HG03457 (cell line): ENCODE measurements around the gene SPRR5.

ENCODE experiments used
- ATAC-seq: cut with Tn5 transposase; IDR thresholded peaks from one replicate; pipeline ENCODE4 v1.9.1; 2021; ENCODE audit warnings: moderate number of reproducible peaks; ENCODE audit not compliant: unreplicated experiment

SPRR5 gene

GRCh38 chr1:152946651-152947256 lies at the start of gene SPRR5:
Gene SPRR5, plus strand, starts transcription at chr1:152947206. Its CDS starts 1,349 bp downstream, at chr1:152948555.
- ATAC-seq, result no peak

GRCh38 chr1:152899027-152899426 lies 48.0 kb upstream of the SPRR5 start:
- no peak for ATAC-seq

DNA sequence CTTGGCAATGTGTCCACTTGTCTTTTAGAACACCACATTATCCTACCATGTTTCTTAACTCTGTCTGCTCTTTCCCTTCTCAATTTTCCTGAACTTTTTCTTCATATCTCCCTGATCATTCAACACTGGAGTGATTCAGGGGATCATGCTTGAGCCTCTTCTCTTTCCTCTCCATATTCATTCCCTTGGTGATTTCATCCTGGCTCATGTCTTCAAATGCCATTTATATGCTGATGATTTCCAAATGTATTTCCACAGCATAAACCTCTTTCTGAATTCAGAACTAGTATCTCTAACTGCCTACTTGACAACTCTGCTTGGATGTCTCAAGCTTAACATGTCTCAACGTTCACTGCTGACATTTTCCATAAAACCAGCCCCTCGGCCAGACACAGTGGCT lies 47.1 kb upstream of the SPRR5 start:
- no peak for ATAC-seq

GRCh38 chr1:152901631-152902030 lies 45.4 kb upstream of the SPRR5 start:
- no peak for ATAC-seq

DNA sequence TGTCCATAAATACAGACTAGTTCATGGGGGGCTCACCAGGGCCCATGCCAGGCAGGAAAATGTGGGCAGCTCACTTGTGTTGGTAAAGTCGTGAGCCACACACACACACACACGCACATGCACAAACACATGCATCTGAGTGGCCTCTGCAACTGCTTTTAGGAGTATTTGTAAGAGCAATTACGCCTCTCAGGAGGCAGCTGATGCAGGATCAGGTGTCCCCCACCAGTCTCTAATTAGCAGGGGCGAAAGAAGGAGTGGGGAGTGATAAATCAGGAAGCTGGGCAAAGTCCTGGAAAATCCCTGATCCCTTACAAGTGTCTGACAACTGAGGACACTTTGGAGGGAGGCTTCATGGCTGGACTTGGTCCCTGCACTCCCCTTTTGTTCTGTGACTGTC lies 44.4 kb upstream of the SPRR5 start:
- ATAC-seq, result no peak

- ATAC-seq, result no peak
These were observed 42.1 kb upstream of the SPRR5 start for GRCh38 chr1:152904688-152905440.

DNA sequence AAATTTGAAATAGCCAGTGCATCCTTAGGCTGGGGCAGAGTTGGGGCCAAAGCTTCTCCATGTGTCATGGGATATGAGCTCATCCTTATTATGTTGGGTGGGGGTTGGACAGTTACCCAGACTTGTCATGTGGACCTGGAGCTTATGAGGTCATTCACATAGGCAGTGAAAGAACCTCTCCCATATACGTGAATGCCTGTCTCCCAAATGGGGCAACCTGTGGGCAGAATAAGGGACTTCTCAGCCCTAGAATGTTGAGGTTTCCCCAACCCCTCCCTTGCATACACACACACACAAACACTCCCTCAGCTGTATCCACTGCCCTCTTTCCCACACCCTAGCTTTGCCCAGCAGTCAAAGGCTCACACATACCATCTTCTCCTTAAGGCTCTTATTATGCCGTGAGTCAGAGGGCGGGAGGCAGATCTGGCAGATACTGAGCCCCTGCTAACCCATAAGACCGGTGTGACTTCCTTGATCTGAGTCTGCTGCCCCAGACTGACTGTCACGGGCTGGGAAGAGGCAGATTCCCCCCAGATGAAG lies 40.9 kb upstream of the SPRR5 start:
- no peak for ATAC-seq

DNA sequence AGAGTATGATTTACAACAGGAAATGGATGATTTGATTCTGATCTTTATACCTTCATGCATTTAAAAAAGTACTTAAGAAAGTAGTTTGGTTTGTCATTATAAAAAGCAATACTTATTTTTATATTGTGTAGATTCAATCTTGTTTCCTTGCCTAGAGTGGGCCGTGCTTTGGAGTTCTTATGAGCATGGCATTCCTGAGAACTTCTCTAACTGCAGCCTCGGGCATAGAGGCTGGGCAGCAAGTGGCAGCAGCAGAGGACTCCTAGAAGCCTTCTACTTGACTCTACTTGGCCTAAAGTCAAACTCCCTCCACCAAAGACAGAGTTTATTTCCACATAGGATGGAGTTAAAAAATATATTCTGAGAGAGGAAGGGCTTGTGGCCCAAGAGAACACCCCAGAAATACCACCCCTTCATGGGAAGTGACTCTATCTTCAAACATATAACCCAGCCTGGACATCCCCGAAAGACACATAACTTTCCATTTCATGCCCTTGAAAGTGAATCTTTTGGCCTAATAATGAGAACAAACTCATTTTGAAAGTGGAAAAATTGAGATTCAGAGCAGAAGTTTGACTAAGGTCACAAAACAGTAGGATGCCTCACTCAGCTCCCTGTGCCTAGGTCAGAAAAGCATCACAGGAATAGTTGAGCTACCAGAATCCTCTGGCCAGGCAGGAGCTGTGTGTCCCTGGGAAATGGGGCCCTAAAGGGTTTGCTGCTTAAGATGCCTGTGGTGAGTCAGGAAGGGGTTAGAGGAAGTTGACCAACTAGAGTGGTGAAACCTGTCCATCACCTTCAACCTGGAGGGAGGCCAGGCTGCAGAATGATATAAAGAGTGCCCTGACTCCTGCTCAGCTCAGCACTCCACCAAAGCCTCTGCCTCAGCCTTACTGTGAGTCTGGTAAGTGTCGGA lies 39.1 kb upstream of the SPRR5 start, which contains the start of gene IVL:
TSS of gene IVL (plus strand) at position 861 of the 916 bp plus-strand sequence. CDS start 1,252 bp downstream, outside the sequence.
- ATAC-seq, result no peak

DNA sequence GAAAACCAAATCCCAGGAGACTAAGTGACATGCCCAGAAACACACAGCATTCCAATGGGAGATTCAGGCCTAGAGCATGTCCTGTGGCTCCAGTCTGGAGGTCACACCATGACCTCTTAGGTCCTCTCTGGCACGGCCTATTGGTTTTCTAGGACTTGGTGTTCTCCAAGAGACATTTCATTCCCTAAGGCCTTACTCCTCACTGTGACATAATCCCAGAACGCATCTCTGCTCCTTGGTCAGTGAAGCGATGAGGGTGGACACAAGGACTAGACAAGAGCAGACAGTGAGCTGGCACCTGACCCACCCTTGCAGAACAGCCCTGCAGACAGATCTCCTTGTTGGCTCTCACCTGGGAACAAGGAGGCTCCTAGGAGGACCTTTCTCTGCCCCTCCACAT lies 37.8 kb upstream of the SPRR5 start:
- ATAC-seq, result no peak

DNA sequence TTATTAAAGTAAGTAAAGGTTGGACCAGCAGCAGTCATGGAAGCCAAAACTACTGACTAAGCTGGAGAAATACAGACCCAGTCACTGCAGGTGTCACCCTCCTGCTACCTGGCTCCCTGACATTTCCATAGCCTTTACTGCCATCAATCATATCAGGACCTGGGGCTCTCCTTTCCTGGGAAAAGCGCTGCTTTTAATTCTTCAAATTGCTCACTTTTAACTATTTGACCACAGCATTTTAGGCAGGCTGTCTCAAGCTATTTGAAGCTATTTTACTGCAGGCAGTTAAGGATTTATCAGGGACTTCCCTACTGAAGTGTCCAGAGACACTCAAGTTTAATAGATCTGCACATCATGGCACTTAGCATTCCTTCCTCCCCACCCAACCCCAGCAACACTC lies 34.5 kb upstream of the SPRR5 start:
- ATAC-seq, result no peak

GRCh38 chr1:152912900-152913299 lies 34.1 kb upstream of the SPRR5 start:
- ATAC-seq, result no peak

- ATAC-seq, result no peak
These were observed 29.2 kb upstream of the SPRR5 start for GRCh38 chr1:152917794-152918193.

- ATAC-seq, result no peak
These were observed 27.9 kb upstream of the SPRR5 start for GRCh38 chr1:152919071-152919470.

DNA sequence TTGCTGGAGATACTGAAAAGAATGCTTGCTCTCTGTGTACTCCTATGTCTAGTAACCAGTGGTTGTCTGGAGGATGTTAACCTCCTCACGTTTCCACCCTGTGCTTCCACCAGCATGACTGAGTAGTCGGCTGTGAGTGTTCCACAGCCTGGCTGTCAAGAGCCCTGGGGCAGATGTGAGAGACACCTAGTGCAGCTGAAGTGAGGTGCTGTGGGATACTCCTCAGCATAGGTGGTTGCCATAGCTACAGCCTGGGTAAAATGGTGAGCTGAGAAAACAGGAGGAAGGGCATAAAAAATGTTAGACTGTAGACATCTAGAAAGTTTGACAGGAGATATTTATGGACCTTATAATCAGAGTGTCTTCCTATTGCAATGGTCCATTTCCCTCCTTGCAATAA lies 22.8 kb upstream of the SPRR5 start:
- ATAC-seq, result no peak

- ATAC-seq, result no peak
These were observed 20.9 kb upstream of the SPRR5 start for GRCh38 chr1:152926091-152926490.

DNA sequence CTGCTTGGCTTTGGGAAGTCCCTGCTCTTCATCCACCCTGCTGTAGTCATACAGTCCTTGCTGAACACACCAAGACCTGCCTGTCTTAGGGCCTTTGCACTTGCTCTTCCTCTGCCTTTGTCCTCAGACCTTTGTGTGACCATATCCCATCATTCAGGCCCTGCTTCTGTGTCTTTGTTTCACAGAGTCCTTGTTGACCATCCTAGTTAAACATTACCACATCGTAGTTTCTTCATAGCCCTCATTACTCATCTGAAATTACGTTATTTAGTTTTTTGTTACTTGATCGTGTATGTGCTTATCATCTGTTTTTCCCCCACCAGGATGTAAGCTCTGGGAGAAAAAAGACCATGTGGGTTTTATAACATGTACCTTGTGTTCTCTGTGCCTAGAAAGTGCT lies 18.3 kb upstream of the SPRR5 start:
- ATAC-seq, result no peak

DNA sequence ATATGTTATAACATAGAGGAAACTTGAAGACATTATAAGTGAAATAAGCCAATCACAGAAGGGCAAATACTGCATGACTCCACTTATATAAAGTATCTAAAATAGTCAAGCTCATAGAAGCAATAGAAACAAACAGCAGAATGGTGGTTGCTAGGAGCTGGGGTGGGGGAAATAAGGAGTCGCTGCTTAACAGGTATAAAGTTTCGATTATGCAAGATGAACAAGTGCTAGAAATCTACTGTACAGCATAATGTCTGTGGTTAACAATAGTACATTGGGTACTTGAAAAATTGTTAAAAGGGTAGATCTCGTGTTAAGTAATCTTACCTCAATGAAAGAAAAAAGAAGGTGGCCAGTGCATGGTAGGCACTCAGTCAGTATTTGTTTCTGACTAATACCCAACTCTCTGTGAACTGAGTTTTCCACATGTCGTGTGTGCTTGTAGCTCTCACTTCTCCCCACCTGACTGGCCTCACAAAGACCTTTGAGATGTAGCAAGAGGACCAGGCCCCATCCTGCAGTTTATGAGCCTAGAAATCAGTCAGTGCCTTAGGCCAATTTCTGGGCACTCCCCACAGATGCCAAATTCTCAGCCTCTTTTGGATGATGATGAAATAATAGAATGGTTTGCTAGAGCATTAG lies 14.7 kb upstream of the SPRR5 start:
- no peak for ATAC-seq

GRCh38 chr1:152933196-152933595 lies 13.8 kb upstream of the SPRR5 start:
- ATAC-seq, result no peak

DNA sequence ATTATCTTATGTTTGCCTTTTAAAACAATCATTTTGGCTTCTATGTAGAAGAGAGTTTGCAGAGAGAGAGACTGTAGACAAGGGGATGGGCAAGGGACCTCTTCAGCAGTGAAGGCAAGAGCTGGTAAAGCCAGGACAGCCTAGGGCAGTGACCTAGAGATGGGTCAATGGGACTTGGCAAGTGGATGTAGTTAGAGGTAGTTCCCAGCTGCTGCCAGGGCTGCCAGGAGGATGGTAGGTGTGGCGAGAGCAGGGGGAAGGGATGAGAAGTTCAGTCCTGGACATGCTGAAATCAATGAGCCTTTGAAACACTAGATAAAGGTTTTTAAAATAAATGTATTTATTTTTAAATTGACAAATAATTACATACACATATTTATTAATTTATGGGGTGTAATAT lies 6.4 kb upstream of the SPRR5 start:
- no peak for ATAC-seq

DNA sequence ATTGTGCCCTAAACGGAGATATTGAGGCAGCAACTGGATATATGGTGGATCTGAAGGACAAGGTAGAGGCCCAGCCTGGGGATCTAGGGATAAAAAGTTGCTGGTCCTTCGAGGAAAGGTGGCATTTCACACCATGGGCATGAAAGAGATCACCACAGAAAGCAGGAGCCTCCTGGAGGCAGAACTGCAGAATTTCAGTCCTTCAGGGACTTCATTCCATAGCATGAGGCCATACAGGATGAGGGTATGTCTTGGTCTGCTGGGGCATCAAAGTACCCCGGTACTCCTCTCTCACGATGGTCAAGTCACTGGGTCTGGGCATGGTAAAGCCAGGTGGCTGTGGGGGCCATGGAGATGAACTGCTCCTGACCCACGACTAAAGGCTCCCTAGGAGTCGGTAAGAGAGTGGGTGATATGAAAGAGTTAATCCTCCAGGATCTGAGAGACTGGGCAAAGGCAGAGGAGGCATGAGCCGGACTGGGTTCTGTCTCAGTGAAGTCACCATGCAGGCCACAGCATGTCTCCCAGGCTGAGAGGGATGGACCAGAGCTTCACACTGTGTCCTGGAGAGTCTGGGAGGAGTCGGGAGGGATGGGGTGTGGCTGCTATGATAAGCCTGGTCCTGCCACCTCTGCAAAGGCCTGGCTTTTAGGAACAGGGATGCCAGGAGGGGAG lies 5.8 kb upstream of the SPRR5 start:
- no peak for ATAC-seq
